ENCODE data around the gene BMP6. TPM values are rescaled to one million over a fixed set of nuclear protein-coding genes. Genes with fewer than 3 reads are reported as not detected.

The BMP6 gene
- total RNA-seq, 1 experiment from 2014 or later, result 0.28 TPM

GRCh38 chr6:7745942-7746341 lies 20.0 kb downstream of the BMP6 start:
- Histone ChIP-seq H4K8ac (replicated peaks; ENCODE audit: insufficient read length, low read depth, low read length) (no peak overlapping the region), H3K56ac (ENCODE audit: insufficient read length, low read depth, low read length) (no peak overlapping the region), H3K4me1 (ENCODE audit: insufficient read depth, low read length) (no peaks in the 10 kb centered on the region), H3K23ac (ENCODE audit: insufficient read length, low read depth, low read length) (no peak overlapping the region), H2BK20ac (ENCODE audit: low read depth, low read length, poor library complexity, severe bottlenecking) (no peak overlapping the region), H2BK120ac (ENCODE audit: low read depth, low read length, poor library complexity, severe bottlenecking) (no peak overlapping the region), H3K18ac (ENCODE audit: insufficient read length, low read depth, low read length) (no peak overlapping the region), H3K79me1 (ENCODE audit: insufficient read depth, low read depth, low read length, poor library complexity, severe bottlenecking) (no peaks in the 10 kb centered on the region), H3K9ac (ENCODE audit: extremely low read depth, insufficient read length, low read length) (no peak overlapping the region), H3K27ac (ENCODE audit: insufficient read length, low read depth, low read length) (no peak overlapping the region), H2AFZ (ENCODE audit: low read length) (no peak overlapping the region), H4K20me1 (ENCODE audit: control insufficient read depth, insufficient read depth, insufficient read length) (no peaks in the 10 kb centered on the region), H4K5ac (ENCODE audit: insufficient read length, low read depth, low read length) (no peak overlapping the region), H2BK5ac (ENCODE audit: insufficient read length, low read length) (no peak overlapping the region), H3K9me3 (ENCODE audit: control insufficient read depth, low read depth, low read length) (no peaks in the 10 kb centered on the region), H2AK5ac (ENCODE audit: insufficient read length, low read length) (no peak overlapping the region), H3K14ac (ENCODE audit: insufficient read depth, low read length) (no peak overlapping the region; the same call in 1 of the 2 replicates), H3K4ac (ENCODE audit: low read depth, low read length) (no peak overlapping the region), H3K79me2 (ENCODE audit: insufficient read depth, low read length) (no peaks in the 10 kb centered on the region), H3T11ph (ENCODE audit: low read length) (no peak overlapping the region), H3K23me2 (ENCODE audit: insufficient read length, low read depth, low read length, poor library complexity, severe bottlenecking) (no peaks in the 10 kb centered on the region), H3K27me3 (ENCODE audit: insufficient read depth, low read length) (no peaks in the 10 kb centered on the region), H2BK15ac (ENCODE audit: low read depth, low read length) (no peak overlapping the region), H3K4me2 (ENCODE audit: insufficient read depth, insufficient read length, low read length) (no peak overlapping the region), H4K91ac (ENCODE audit: insufficient read length, low read depth, low read length) (no peak overlapping the region), H2BK12ac (ENCODE audit: insufficient read length, low read depth, low read length) (no peak overlapping the region)
- H3K4me1 Mint-ChIP-seq, result peaks cover 14% of the 10 kb centered on the region in 2 experiments
- no peak overlapping the region for H3K27ac Mint-ChIP-seq
- no peak for DNase-seq
- H3K4me3 Mint-ChIP-seq, result no peak overlapping the region; a peak in 1 of 5 replicates
- no CpG with 5 or more reads among the region's 10 CpGs for WGBS (ENCODE audit: extremely low coverage, insufficient read length, low lambda C conversion rate)
- TF ChIP-seq CTCF (conservative IDR thresholded peaks at IDR 0.05), result no peak
- H3K9me3 Mint-ChIP-seq, result no peaks in the 10 kb centered on the region
- peaks cover 7% of the 10 kb centered on the region for H3K27me3 Mint-ChIP-seq (ENCODE audit: low read depth)
- H3K36me3 Mint-ChIP-seq (ENCODE audit: insufficient read depth in 1 of 3, low read depth in 3 of 3), result no peaks in the 10 kb centered on the region
